HG03103 (cell line): ENCODE data around the gene CRIP3.

Source experiments
- ATAC-seq: cut with Tn5 transposase; IDR thresholded peaks from one replicate; pipeline ENCODE4 v1.9.1; 2021; ENCODE audit warnings: low read depth; ENCODE audit not compliant: unreplicated experiment

The CRIP3 gene

DNA sequence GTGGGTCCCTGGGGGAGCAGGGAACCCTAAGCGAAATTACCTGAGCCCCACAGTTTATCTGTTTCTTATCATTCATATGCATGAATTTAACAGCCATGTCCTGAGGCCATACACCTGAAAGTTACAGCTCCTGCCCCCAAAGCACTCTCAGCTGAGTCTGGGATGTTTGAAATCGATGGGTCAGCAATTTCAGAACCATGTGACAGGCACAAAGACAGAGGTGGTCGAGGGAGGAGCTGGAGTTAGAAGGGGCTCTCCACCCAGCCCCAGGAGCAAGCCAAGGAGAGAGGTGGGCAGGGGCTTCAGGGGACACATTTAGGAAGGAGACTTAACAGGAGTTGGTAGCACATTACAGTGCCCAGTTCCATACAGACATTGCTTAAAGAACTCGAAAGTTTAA, 50.4 kb downstream of the CRIP3 start:
- ATAC-seq = no peak

DNA sequence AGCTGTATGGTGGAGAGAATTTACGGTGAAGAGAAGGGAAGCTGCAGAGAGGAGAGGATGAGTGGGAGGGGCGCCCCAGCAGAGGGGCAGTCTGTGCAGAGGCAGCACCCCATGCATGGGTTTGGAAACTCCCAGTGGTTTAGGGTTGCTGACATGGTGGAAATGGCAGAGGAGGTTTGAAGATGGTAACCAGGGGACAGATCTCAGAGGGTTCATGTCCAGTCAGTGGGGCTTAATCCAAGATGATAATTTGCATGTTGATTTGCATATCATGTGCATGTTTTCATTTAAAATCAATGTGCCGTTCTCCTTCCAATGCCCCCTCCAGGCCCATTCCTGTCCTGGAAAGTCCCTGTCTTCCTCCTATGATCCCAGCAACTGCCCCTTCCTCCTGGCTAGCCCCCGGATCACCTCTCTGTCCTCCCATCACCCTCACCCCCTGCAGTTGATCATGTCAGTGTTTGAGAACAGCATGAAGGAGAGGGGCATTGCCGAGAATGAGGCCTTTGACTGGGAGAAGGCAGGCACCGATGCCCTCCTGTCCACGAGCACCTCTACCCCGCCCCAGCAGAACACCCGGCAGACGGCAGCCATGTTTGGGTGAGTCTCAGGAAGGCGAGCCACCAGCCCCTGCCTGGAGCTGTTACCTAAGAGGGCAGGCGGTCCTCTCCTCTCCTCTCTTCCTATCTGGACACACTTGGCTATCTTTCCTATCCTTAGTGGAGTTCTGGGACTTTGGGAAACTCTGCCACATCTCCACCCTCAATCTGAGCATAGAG, 51.1 kb downstream of the CRIP3 start:
- ATAC-seq = no peak

DNA sequence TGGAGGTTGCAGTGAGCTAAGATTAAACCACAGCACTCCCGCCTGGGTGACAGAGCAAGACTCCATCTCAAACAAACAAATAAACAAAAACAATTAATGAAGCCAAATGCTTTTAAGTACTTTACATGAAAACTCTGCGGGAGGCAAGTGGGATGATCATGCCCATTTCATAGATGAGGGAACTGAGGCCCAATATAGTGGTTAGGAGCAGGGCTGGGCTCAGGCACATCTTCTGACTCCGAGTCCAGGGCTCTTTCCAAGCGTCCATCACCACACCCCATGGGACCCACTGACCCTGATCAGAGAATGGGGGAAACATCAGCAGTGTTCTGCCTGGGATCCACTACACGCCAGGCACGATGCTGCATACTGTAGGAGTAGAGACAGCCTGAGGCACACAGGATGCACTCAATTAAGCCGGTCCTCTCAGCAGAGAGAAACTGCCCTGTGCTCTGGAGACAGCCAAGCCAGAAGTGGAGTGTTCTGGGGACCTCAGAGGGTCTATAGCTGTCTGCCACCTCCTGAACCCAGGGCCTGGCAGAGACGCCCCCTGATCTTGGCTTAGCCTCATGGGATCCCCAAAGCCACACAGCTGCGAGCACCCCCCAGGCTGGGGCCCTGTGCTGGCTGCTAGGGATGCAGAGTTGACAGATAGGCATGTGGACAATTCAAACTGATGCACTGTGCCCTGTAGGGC, 51.8 kb downstream of the CRIP3 start:
- no peak for ATAC-seq
